Left colon (tissue), 2 donors: ENCODE data around the gene CDV3. TPM values are rescaled to one million over a fixed set of nuclear protein-coding genes. Genes with fewer than 3 reads are reported as not detected.

Source experiments
- ATAC-seq: fragments of 200-7000 bp; cut with Tn5 transposase; one replicate; pipeline ENCODE4 v1.9.1; 2020; ENCODE audit warnings: mild to moderate bottlenecking, moderate library complexity
- DNase-seq, 2 donors: peaks; one replicate each; pipeline ENCODE4 v3.0.0-alpha.2; 2020
- intact Hi-C, 2 donors: fragments of 100-400 bp; cut with DNase I in 1 of 2; cut with micrococcal nuclease in 1 of 2; formaldehyde crosslinking; loops; one replicate each; pipeline versions ENCODE4 v1.11.2 to v1.14.0; 2022; cut with DNase I, micrococcal nuclease
- total RNA-seq, 2 donors: library from RNA; stranded (reverse); fragmentation: NEBNext Ultra II Directional; extraction: Animal tissue kit (Norgen Biotek cat#: 25700); gene quantifications; one replicate each; pipeline ENCODE4 v1.2.1, GENCODE V29; 2021
- donor health status: DM: no; HTN: no; CAD: no.
- donor health status: DM: yes; HTN: yes; CAD: no.

Gene CDV3
- total RNA-seq, 2 donors from 2014 or later, result 137 to 143 TPM

DNA sequence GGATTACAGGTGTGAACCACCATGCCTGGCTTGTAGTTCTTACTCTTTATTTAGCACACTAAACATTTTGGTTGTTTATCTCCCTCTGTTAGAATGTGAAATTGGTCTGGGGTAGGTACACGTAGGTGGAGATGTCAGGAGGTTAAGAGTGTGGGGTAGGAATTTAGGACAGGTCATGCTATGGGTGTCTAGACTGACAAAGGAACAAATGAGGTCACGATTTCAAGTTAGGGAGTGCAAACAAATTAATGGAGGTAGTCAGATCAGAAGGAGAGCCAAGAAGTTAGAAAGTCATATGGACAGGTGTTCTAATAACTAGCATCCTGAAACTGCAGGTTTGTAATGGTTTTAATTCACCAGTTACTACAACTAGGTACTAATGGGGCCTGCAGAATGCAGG, 19.8 kb downstream of the CDV3 start:
- intact Hi-C loops, result no loop called here
- no peak for DNase-seq
- ATAC-seq, result no peak

DNA sequence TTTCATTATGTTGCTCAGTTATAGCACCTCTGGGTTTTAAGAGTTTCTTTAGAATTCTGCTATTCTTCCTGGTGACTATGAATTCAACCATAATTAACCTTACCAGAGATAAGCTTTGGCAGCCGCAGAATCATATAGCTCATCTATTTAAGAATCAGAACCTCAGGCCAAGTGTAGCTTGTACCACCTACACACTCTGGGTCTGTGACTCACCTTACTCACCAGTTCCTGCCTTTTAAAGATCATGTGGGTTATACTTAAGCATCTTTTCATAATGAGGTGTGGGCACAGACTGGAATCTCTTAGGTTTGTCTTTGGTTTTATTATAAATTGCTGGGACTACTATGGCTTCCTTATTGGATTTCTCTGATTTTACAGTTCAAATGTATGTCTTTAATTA, 21.9 kb downstream of the CDV3 start:
- intact Hi-C loops, result no loop called here

DNA sequence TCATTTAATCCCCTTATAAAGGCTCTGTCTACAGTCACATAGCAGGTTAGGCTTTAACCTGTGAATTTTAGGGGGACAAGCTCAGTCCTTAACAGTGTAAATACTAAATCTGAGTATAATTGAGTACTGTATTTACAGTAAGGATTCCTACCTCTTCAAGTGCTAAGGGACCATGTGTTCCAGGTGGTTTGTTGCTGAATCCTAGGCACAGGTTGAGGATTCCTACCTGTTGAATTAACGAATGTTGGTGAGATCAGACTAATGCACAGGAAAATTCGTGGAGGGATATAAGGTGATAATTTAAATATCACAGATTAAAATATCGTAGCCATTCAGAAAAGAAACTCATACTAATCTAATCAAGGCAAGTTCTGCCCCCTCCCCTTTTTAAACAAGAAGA, 24.9 kb downstream of the CDV3 start:
- DNase-seq, result no peak
- ATAC-seq, result no peak
- intact Hi-C loops, result no loop called here

More for the DNA sequence above, 21.9 kb downstream of the CDV3 start:
- ATAC-seq (no peak), DNase-seq (no peak)

DNA sequence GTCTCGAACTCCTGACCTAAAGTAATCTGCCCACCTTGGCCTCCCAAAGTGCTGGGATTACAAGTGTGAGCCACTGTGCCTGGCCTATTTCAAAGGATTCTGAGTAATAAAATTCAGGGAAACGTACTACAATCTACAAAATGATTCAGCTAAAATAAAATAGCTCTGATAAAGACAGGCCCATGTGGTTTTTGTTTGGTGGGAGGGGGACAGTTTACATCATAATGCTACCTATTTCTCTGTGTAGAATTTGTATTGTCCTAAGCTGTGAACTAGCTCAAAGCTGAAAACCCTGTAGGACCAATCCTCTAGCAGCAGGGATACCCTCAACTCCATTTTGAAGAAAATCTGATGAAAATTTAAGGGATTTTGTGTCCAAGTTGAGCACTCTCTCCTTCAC, 25.8 kb downstream of the CDV3 start:
- intact Hi-C loops, result no loop called here
- DNase-seq (no peak), ATAC-seq (no peak)

DNA sequence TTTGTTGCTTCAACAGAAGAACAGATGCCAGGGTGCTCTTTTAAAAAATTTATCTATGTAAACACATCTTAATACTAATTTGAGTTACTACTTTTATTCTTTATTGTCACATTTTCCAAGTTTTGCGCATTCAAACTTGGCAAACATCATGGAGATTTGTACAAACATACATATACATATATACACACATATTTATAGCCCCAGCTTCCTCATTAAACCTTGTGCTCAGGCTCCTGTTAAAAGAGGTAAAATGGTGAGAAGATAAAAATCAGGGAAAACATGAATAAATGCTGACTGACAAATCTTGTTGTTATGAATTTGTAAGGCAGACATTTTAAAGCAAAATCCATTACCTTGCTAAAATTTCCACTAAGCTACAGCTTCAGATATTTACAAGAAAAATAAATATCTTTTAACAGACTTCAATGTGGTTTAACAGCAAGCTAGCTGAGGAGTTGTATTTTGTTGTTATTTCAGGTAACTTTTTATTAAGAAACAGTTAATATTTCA, 27.1 kb downstream of the CDV3 start:
- no peak for DNase-seq
- intact Hi-C loops, result no loop called here
- no peak for ATAC-seq

DNA sequence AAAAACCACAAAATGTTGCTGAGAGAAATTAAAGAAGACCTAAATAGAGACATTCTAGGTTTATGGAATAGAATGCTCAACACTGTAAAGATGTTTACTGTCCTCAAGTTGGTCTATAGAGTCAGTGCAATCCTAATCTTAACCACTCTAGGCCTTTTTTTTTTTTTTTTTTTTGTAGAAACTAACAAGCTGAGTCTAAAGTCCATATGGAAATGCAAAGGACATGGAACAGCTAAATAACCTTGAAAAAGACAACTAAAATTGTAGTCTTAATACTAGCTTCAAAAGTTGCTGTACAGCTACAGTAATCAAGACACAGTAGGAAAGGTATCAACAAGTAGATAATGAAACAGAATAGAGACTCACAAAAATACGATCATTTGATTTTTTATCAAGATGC, 32.9 kb downstream of the CDV3 start:
- intact Hi-C loops, result no loop called here
- ATAC-seq (no peak), DNase-seq (no peak)

DNA sequence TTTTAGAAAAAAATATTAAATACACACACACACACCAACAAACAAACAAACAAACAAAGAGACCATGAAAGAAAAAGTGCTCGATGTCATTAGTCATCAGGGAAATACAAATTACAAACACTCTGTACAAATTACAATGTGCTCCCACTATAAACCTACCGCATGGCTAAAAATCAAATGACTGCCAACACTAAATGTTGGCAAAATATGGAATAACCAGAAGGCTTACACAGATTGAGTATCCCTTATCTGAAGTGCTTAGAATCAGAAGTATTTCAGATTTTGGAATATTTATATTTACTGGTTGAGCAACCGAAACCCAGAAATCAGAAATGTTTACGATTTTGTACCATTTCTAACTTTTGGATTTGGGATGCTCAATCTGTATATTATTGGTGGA, 33.4 kb downstream of the CDV3 start:
- intact Hi-C loops, result no loop called here
- ATAC-seq, result no peak
- DNase-seq, result no peak

DNA sequence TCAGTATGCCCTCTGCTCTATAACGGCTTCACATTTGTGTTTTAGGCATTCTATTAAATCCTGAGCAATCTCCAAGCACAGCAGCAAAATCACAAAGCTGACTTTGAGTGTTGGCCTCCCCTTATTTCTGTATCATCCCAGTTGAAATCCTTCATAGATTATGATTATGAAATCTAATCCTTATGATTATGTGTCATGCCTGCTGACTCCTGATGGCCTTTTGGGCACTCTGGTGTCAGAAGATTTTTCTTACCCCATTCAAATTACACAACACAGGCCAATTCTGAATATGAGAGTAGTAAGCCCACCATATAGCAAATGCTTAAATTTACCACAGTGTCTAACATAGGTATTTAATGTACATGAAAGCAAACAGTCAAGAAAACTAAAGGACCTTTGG, 34.3 kb downstream of the CDV3 start:
- no peak for DNase-seq
- intact Hi-C loops, result no loop called here
- no peak for ATAC-seq

DNA sequence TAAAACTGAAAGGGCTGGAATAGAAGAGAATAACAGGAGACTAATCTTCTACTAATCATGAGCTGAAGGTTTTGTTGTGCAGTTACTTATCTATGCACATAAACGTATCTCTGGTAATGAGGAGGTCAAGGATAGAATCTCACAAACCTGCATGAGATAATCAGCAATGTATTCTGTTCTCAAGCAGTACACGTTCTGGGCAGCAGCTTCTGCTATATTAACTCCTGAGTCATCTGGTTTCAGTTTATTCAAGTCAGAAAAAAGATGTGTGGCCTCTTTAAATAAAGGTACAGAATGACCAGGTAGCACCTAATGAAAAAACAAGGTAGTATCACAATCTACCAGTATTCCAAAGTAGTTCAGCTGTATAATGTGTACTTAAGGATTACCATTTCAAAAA, 34.9 kb downstream of the CDV3 start:
- no peak for ATAC-seq
- no peak for DNase-seq
- intact Hi-C loops, result no loop called here

DNA sequence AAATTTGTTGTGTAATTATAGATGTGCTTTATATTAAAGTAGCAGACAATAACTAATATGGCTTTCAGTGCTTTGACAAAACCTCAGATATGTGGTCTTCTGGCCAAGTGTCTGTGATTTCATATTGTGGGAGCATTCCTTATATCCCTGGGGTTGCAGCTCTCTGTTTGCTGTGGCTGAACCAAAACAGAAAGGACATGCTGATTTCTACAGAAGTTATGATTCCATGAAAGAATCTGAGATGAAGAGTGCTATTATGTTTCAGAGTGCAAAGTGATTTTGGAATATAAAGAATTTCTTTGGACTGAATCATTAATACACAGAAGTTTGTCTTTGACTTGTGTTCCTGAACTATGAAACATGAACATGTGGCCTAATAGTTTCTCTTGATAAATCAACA, 36.5 kb downstream of the CDV3 start:
- no peak for ATAC-seq
- intact Hi-C loops, result no loop called here
- no peak for DNase-seq

DNA sequence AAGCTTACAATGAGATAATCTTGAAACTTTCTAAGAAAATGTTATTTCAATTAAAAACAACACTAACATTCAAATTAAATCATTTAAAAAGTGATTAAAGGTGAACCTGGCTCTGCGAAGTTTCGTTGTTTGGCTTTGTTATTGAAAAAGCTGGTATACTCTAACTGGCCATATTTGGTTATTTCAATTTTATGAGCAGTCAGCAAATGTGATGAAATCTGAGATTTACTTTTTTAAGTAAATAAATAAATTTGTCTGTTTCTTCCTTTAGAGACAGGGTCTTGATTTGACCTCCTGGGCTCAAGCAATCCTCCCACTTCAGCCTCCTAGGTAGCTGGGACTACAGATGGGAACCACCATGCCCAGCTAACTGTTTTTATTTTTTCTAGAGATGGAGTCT, 38.0 kb downstream of the CDV3 start:
- ATAC-seq, result no peak
- DNase-seq, result no peak
- intact Hi-C loops, result no loop called here

DNA sequence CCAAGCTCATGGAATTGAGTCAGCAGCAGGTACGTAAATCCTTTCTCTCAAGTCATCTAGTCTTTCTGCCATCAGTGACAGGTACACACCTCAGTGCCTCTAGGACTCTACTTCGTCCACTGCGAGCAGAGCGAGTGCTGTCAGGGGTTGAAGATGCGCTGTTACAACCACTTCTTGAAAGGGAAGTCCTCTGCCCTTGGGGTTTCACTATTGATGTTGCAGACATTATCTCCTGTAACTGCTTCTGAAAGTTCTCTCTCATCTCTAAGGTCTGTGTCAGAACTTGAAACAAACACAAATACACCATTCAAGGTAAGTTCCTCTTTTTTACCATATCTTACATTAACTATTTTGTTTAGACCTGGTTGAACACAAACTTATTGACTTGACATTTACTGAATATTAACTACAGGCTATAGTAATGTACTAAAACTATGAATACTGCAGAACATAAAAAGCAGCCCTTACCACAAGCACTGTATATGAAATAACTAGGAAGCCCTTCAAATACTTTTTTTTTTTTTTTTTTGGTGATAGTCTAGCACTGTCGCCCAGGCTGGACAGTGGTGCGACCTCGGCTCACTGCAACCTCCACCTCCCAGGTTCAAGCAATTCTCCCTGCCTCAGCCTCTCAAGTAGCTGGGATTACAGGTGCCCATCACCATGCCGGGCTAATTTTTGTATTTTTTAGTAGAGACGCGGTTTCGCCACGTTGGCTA, 46.7 kb downstream of the CDV3 start:
- intact Hi-C loops, result no loop called here
- no peak for DNase-seq
- no peak for ATAC-seq

DNA sequence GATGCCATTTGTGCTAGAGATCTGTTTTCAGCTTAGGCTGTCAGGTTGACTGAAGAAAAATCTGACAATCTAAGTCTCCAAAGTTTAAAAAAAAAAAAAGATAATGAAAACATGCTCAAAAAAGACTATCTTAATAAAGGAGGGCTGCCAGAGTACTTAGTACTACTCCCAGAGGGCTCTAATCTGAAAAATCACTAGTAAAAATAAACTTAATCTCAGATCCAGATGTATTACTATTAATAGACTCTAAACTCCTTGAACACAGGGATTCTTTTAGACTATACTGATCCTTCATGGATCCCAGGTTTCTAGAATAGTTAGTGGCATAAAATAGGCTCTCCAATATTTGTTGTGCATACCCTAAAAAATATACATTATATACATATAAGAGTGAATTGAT, 54.3 kb downstream of the CDV3 start:
- no peak for ATAC-seq
- intact Hi-C loops, result no loop called here
- DNase-seq, result no peak

DNA sequence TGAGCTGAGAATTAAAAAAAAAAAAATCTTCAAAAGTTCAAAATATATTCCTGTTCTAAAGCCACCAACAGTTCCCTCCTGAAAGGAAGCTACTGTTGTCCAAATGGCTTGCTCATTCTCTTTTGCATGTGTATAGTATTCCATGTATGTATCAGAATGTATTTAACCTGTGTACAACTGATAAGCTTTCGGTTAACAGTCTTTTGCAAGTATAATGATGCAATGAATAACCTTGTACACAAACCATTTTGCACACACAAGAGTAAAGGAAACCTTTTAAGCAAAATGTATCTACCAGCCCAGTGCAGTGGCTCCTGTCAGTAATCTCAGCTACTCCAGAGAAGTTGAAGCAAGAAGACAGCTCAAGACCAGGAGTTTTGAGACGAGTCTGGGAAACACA, 55.7 kb downstream of the CDV3 start:
- DNase-seq (no peak), ATAC-seq (no peak)
- intact Hi-C loops, result no loop called here

DNA sequence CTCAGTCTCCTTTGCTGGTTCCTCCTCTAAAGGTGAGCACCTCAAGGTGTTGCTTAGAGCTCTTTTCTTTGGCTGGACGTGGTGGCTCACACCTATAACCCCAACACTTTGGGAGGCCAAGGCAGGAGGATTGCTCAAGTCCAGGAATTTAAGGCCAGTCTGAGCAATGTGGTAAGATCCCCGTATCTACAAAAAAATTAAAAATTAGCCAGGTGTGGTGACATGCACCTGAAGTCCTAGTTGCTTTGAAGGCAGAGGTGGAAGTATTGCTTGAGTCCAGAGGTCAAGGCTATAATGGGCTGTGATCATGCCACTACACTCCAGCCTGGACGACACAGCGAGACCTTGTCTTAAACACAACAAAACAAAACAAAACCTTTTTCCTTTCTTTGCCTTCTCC, 60.0 kb downstream of the CDV3 start:
- DNase-seq (no peak), ATAC-seq (peak; percentile 61)
- intact Hi-C loops, result no loop called here

Other genes with a start within 250 kb of the CDV3 start
- not detected for gene BFSP2, start 173.6 kb upstream of the CDV3 start, total RNA-seq
- 10 to 100 TPM; 20.4 to 22.1 TPM for gene TOPBP1, start 88.3 kb downstream of the CDV3 start, total RNA-seq
- gene TF, start 172.7 kb downstream of the CDV3 start, total RNA-seq, result 1 to 10 TPM in 1 of 2 donors, under 1 TPM in 1; 0.85 to 2.6 TPM
- 10 to 100 TPM; 35.6 to 39.3 TPM for gene SRPRB, start 232.1 kb downstream of the CDV3 start, total RNA-seq